ENCODE measurements around the gene PTPRK. TPM values are rescaled to one million over a fixed set of nuclear protein-coding genes. Genes with fewer than 3 reads are reported as not detected.
"Not testable (repeated sequence)": the region's sequence is repeated elsewhere in the genome, so short reads cannot be mapped to it uniquely, and the experiment has no call there.

The PTPRK gene
- total RNA-seq, 1 donor from 2014 or later: 67.1 TPM

GRCh38 chr6:128446497-128446896 is 73.9 kb downstream of the PTPRK start:
- DNase-seq (ENCODE audit: low read depth, low spot score): no peak

- no peak for DNase-seq (ENCODE audit: low read depth, low spot score)
These were observed 76.8 kb downstream of the PTPRK start for GRCh38 chr6:128443553-128443952.

GRCh38 chr6:128439627-128440026 is 80.8 kb downstream of the PTPRK start:
- DNase-seq (ENCODE audit: low read depth, low spot score): no peak

GRCh38 chr6:128438393-128438792 is 82.0 kb downstream of the PTPRK start:
- no peak for DNase-seq (ENCODE audit: low read depth, low spot score)

GRCh38 chr6:128437685-128438084 is 82.7 kb downstream of the PTPRK start:
- no peak for DNase-seq (ENCODE audit: low read depth, low spot score)

GRCh38 chr6:128434752-128435151 is 85.6 kb downstream of the PTPRK start:
- DNase-seq (ENCODE audit: low read depth, low spot score): not testable (repeated sequence)

GRCh38 chr6:128432394-128432793 is 88.0 kb downstream of the PTPRK start:
- DNase-seq (ENCODE audit: low read depth, low spot score): no peak

GRCh38 chr6:128427139-128427538 is 93.3 kb downstream of the PTPRK start:
- DNase-seq (ENCODE audit: low read depth, low spot score): no peak

GRCh38 chr6:128425856-128426255 is 94.5 kb downstream of the PTPRK start:
- DNase-seq (ENCODE audit: low read depth, low spot score): no peak

GRCh38 chr6:128422871-128423270 is 97.5 kb downstream of the PTPRK start:
- DNase-seq (ENCODE audit: low read depth, low spot score): no peak

- no peak for DNase-seq (ENCODE audit: low read depth, low spot score)
These were observed 98.2 kb downstream of the PTPRK start for GRCh38 chr6:128422200-128422599.

GRCh38 chr6:128421788-128422187 is 98.6 kb downstream of the PTPRK start:
- DNase-seq (ENCODE audit: low read depth, low spot score): no peak

GRCh38 chr6:128417698-128418097 is 102.7 kb downstream of the PTPRK start:
- no peak for DNase-seq (ENCODE audit: low read depth, low spot score)

- no peak for DNase-seq (ENCODE audit: low read depth, low spot score)
These were observed 105.0 kb downstream of the PTPRK start for GRCh38 chr6:128415387-128415786.

- no peak for DNase-seq (ENCODE audit: low read depth, low spot score)
These were observed 105.5 kb downstream of the PTPRK start for GRCh38 chr6:128414943-128415342.

- DNase-seq (ENCODE audit: low read depth, low spot score): no peak
These were observed 107.1 kb downstream of the PTPRK start for GRCh38 chr6:128413291-128413690.

- DNase-seq (ENCODE audit: low read depth, low spot score): no peak
These were observed 107.7 kb downstream of the PTPRK start for GRCh38 chr6:128412680-128413079.

GRCh38 chr6:128410584-128410983 is 109.8 kb downstream of the PTPRK start:
- DNase-seq (ENCODE audit: low read depth, low spot score): no peak

GRCh38 chr6:128409003-128409402 is 111.4 kb downstream of the PTPRK start:
- no peak for DNase-seq (ENCODE audit: low read depth, low spot score)

- DNase-seq (ENCODE audit: low read depth, low spot score): no peak
These were observed 113.9 kb downstream of the PTPRK start for GRCh38 chr6:128406453-128406852.

- DNase-seq (ENCODE audit: low read depth, low spot score): no peak
These were observed 116.6 kb downstream of the PTPRK start for GRCh38 chr6:128403618-128404444.

- DNase-seq (ENCODE audit: low read depth, low spot score): no peak
These were observed 119.5 kb downstream of the PTPRK start for GRCh38 chr6:128400875-128401274.

- no peak for DNase-seq (ENCODE audit: low read depth, low spot score)
These were observed 122.4 kb downstream of the PTPRK start for GRCh38 chr6:128397996-128398395.
